WERI-Rb-1 (cell line): Measurements from ENCODE around the gene HCK.

Experiments used
- DNase-seq: peaks from one replicate; pipeline ENCODE4 v3.0.0-alpha.2; 2020
- H3K27ac ChIP-seq: fragments of 250-450 bp; sonication (Bioruptor Pico); 2 replicates; pipeline ENCODE4 v1.5.1; 2020; ENCODE audit warnings: mild to moderate bottlenecking, moderate library complexity
- H3K27me3 ChIP-seq: fragments of 250-450 bp; sonication (Bioruptor Pico); 2 replicates; pipeline ENCODE4 v1.5.1; 2021; ENCODE audit warnings: mild to moderate bottlenecking, low read depth, moderate library complexity; ENCODE audit not compliant: insufficient read depth, severe bottlenecking
- H3K36me3 ChIP-seq: fragments of 250-450 bp; sonication (Bioruptor Pico); 2 replicates; pipeline ENCODE4 v1.5.1; 2020; ENCODE audit warnings: mild to moderate bottlenecking, moderate library complexity
- H3K4me3 ChIP-seq: 2 replicates; pipeline ENCODE4 v1.5.1; 2011; ENCODE audit warnings: low read depth, mild to moderate bottlenecking, control low read depth, low read length
- H3K9me3 ChIP-seq: fragments of 250-450 bp; sonication (Bioruptor Pico); 2 replicates; pipeline ENCODE4 v1.5.1; 2021; ENCODE audit warnings: mild to moderate bottlenecking, moderate library complexity; ENCODE audit not compliant: severe bottlenecking
- TF ChIP-seq, protein P1 (sequence below): IDR thresholded peaks from 2 replicates; pipeline ENCODE4 v1.5.1; 2011; ENCODE audit warnings: low read depth, mild to moderate bottlenecking, control low read depth, inconsistent platforms, low read length

Gene HCK

DNA sequence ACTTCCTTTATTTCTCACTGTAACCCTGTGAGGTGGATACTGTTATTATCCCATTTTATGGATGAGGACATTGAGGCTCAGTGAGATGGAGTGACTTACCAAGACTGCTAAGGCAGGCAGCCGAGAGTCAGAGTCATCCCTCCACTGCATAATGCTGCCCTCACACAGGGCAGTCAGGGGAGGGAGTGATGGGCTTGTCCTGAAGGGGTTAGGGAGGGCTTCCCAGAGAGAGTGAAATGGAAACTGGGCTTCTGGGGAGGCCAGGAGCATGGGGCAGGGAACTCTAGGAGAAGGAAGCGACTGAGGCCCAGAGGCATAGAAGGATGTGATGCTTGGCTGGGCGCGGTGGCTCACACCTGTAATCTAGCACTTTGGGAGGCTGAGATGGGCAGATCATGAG is 88.6 kb downstream of the HCK start:
- no peaks in the 10 kb centered on the region for H3K27me3 ChIP-seq
- H3K9me3 ChIP-seq: no peaks in the 10 kb centered on the region
- no peak overlapping the region for H3K27ac ChIP-seq
- DNase-seq: no peak
- TF ChIP-seq, protein P1, sequence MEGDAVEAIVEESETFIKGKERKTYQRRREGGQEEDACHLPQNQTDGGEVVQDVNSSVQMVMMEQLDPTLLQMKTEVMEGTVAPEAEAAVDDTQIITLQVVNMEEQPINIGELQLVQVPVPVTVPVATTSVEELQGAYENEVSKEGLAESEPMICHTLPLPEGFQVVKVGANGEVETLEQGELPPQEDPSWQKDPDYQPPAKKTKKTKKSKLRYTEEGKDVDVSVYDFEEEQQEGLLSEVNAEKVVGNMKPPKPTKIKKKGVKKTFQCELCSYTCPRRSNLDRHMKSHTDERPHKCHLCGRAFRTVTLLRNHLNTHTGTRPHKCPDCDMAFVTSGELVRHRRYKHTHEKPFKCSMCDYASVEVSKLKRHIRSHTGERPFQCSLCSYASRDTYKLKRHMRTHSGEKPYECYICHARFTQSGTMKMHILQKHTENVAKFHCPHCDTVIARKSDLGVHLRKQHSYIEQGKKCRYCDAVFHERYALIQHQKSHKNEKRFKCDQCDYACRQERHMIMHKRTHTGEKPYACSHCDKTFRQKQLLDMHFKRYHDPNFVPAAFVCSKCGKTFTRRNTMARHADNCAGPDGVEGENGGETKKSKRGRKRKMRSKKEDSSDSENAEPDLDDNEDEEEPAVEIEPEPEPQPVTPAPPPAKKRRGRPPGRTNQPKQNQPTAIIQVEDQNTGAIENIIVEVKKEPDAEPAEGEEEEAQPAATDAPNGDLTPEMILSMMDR: no peak
- H3K4me3 ChIP-seq: no peak overlapping the region
- H3K36me3 ChIP-seq: peaks cover 56% of the 10 kb centered on the region

DNA sequence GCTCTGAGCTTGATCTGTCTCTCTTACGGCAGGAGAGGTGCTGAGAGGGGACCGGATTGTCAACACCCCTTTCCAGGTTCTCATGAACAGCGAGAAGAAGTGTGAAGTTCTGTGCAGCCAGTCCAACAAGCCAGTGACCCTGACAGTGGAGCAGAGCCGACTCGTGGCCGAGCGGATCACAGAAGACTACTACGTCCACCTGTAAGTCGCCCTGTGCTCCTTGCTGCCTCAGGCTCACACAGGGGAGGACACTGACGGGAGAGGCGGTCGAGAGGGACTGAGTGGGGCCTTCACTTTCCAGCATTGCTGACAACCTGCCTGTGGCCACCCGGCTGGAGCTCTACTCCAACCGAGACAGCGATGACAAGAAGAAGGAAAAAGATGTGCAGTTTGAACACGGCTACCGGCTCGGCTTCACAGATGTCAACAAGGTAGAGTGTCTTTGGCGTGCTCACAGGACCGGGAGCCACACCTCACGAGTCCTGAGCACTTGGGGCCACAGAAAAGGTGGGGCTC is 89.5 kb downstream of the HCK start:
- Histone ChIP-seq H3K36me3 (peaks cover 59% of the 10 kb centered on the region), H3K4me3 (no peak overlapping the region)

DNA sequence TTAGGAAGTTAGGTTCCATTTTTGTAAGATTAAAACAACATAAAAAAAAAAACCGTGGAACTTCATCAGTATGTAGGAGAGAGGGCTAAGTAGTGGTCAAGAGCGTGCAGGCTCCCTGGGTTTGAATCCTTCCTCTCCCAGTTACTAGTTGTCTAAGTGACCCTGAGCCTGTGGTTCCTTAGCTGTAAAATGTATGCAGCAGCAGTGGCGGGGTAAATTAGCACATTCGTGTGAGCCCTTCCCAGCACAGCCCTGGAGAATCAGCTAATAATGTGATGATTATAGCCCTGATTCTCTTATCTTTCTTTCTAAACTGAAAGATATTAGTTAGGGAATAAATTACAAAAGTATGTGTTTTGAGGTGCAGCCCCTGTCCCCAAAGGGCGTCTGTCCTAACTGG is 90.0 kb downstream of the HCK start:
- no peaks in the 10 kb centered on the region for H3K27me3 ChIP-seq
- TF ChIP-seq, protein P1: no peak
- DNase-seq: no peak
- H3K9me3 ChIP-seq: no peaks in the 10 kb centered on the region
- H3K4me3 ChIP-seq: no peak overlapping the region
- no peak overlapping the region for H3K27ac ChIP-seq
- peaks cover 57% of the 10 kb centered on the region for H3K36me3 ChIP-seq

More for the DNA sequence above, 89.5 kb downstream of the HCK start:
- Histone ChIP-seq H3K9me3 (no peaks in the 10 kb centered on the region), H3K27ac (no peak overlapping the region), H3K27me3 (no peaks in the 10 kb centered on the region)
- DNase-seq: no peak
- TF ChIP-seq, protein P1: no peak

DNA sequence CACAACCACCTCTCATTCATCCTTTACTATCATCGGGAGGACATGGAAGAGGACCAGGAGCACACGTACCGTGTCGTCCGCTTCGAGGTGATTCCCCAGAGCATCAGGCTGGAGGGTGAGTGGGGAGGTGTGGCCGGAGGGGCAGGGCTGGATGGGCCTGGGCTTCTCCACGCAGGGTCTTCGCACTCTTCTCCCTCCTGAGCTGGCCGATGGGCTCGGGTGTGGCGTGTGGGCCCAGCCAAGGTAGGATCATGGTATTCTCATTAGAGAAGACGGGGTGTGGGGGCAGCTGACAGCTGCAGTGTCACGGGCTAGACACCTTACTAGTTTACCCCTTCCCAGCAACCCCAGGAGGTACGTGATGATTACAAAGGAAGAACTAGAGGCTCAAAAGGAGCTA is 90.9 kb downstream of the HCK start:
- H3K27me3 ChIP-seq: no peaks in the 10 kb centered on the region
- no peaks in the 10 kb centered on the region for H3K9me3 ChIP-seq
- TF ChIP-seq, protein P1: no peak
- peaks cover 61% of the 10 kb centered on the region for H3K36me3 ChIP-seq
- H3K27ac ChIP-seq: no peak overlapping the region
- H3K4me3 ChIP-seq: no peak overlapping the region
- no peak for DNase-seq

DNA sequence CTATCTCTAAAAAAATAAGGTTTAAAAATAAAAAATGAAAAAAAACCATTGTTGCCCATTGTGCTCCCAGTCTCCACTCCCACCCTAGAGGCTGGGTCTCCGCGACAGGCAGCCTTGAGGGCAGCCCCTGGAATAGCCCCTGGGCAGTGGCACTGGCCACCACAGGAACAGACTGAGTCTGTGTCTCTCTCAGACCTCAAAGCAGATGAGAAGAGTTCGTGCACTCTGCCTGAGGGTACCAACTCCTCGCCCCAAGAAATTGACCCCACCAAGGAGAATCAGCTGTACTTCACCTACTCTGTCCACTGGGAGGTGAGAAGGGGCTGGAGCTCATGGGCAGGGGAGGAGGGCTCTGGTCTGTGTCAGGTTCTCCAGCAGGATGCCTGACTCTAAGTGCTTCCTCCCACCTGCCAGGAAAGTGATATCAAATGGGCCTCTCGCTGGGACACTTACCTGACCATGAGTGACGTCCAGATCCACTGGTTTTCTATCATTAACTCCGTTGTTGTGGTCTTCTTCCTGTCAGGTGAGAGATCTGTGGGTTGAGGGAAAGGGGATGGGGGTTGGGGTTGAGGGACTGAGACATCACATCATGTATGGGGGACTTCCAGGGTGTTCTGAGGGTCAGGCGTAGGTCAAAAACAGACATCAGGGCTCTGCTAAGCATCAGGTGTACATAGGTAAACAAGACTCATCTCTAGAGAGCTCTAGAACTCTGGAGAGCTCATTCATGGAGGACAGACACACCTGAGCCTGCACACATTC is 93.0 kb downstream of the HCK start:
- Histone ChIP-seq H3K36me3 (peaks cover 72% of the 10 kb centered on the region), H3K27ac (no peak overlapping the region), H3K4me3 (no peak overlapping the region), H3K9me3 (no peaks in the 10 kb centered on the region), H3K27me3 (no peaks in the 10 kb centered on the region)
- no peak for DNase-seq
- TF ChIP-seq, protein P1: no peak
